HG03025 (cell line): Measurements from ENCODE around the gene PGF.

Experiments
- ATAC-seq: cut with Tn5 transposase; IDR thresholded peaks from one replicate; pipeline ENCODE4 v1.9.1; 2021; ENCODE audit warnings: mild to moderate bottlenecking, moderate library complexity; ENCODE audit not compliant: unreplicated experiment, low FRiP score

PGF gene

GRCh38 chr14:74905595-74906142 is 49.7 kb downstream of the PGF start:
- ATAC-seq, result no peak

DNA sequence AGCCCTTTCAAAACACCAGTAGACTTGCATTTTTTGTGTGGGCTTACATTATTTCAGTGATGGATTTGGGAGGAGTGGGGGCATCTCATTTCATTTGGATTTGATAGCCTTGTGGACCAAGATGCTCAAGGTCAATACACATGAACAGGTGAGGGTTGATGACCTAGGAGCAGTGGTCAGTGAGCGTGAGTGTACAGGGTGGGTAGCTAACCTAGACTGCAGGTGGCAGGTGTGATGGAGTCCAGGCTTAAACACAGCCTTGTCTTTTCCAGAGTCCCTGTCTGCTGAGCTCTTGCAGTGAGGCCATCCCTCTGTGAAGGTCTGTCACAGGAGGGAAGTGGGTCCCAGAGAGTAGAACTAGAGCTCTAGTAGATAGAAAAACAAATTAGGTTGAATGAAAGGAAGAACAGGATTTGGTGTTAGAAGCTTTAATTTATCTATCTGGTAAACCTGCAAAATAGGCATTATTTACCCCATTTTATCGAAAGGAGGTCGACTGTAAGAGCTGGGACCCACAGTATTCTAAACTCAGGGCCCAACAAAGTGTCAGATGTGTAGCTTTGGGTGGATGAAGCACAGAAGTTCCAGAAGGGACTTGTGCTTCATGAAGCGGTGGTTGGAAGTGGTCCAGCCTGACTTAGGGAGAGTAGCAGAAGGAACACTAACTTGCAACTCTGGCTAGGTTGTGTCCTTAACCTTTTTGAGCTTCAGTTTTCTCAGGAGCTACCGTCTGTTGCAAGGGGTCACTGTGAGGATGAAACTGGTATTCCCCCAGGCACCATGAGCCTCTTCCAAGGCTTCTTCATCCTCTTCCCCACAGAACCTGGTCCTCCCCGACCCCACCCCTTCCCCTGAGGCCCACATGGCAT is 50.5 kb downstream of the PGF start:
- no peak for ATAC-seq

DNA sequence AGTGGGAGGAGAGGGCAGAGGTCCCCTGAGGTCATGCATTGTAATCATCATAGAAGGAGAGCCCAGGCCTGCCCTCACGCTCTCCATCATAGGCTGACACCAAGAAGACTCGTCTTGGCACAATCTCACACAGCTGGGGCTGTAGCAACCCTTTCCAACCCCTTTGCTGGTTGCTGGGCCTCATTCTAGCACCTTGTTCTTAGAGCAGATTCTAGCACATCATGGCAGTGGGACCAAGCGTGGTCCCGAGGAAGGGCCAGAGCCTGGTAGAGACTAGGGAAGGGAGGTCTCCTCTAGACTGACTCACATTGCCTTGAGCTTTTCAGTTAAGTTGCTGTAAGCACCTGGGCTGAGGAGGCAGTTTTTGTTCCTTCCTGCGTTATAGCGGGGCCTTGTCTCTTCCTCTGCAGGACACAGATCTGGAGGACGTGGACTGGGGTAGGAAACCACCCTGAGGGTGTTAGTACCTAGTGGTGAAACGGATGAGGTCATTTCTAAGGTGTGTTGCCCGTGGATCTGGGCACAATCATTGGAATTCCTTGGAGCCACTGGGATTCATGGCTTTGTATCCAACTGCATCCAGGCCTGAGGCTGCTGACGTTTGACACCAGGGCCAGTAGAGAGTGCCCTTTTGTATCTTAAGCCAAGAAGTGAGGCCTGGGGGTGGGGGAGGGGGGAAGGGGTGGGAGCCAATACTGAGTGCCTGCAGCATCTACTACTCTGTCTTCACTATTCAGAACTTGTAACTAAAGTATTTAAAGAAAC is 52.3 kb downstream of the PGF start:
- no peak for ATAC-seq

GRCh38 chr14:74898694-74899093 is 56.7 kb downstream of the PGF start:
- no peak for ATAC-seq

DNA sequence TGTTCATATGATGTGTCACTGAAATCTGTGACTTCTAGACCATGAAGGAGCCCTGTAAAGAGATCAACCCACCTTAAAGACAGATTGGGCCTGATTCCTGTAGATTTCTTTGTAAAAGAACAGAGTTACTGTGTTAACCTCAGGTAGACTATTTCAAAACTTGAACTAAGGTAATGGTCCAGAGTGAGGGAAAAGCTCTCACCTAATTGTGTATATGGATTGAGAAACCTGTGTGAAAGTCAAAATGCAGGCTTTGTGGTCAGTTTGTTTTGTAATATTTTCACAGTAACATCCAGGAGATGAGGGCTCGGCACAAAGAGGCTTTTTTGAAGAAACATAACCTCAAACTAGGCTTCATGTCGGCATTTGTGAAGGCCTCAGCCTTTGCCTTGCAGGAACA is 57.3 kb downstream of the PGF start:
- ATAC-seq, result no peak

- no peak for ATAC-seq
Measured at GRCh38 chr14:74897642-74898041, 57.8 kb downstream of the PGF start.

GRCh38 chr14:74896400-74896799 is 59.0 kb downstream of the PGF start:
- ATAC-seq, result no peak

- ATAC-seq, result no peak
Measured at GRCh38 chr14:74893614-74894091, 61.7 kb downstream of the PGF start.

- ATAC-seq, result no peak
Measured at GRCh38 chr14:74892745-74893144, 62.7 kb downstream of the PGF start.

DNA sequence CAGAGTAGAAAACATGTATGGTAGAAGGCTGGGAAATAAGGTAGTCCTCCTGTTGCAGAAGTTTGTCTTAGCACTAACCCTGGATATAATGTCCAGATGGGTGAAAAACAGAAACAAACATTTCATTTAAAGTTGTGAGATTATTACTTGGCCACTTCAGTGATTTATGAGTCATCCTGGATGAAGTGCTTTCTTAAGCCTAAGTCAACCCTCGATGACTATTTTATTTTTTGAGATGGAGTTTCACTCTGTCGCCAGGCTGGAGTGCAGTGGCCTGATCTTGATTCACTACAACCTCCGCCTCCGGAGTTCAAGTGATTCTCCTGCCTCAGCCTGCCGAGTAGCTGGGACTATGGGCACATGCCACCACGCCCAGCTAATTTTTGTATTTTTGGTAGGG is 63.5 kb downstream of the PGF start:
- ATAC-seq, result no peak
